ENCODE data around the gene ATG12.

DNA sequence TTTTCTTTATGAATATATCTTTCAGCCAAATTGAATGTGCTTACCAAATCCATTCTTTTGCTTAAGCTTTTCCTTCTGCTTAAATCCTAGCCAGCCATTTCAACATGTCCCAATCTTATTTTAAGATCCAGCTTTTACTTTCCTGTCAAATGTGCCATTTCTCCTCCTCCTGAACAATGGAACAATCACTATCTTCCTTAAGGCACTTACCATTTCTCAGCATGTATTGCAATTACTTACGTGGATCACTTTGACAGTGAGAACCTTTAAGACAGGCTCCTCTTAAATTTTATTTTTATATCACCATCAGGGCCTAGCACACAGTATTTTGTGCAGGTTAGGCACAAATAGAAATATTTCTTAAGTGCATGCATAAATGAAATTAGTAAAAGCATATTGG, 20.5 kb downstream of the ATG12 start:
- TF ChIP-seq, protein P1, sequence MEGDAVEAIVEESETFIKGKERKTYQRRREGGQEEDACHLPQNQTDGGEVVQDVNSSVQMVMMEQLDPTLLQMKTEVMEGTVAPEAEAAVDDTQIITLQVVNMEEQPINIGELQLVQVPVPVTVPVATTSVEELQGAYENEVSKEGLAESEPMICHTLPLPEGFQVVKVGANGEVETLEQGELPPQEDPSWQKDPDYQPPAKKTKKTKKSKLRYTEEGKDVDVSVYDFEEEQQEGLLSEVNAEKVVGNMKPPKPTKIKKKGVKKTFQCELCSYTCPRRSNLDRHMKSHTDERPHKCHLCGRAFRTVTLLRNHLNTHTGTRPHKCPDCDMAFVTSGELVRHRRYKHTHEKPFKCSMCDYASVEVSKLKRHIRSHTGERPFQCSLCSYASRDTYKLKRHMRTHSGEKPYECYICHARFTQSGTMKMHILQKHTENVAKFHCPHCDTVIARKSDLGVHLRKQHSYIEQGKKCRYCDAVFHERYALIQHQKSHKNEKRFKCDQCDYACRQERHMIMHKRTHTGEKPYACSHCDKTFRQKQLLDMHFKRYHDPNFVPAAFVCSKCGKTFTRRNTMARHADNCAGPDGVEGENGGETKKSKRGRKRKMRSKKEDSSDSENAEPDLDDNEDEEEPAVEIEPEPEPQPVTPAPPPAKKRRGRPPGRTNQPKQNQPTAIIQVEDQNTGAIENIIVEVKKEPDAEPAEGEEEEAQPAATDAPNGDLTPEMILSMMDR (conservative IDR thresholded peaks at IDR 0.05; ENCODE audit: low read depth, low read length): no peak
- no peak for TF ChIP-seq EZH2phosphoT487 (IDR thresholded peaks at IDR 0.05; ENCODE audit: borderline replicate concordance, low read length)

All from PC-3 (cell line).